ENCODE results near the gene DCHS1.

GRCh38 chr11:6642957-6643356 lies 12.7 kb downstream of the DCHS1 start:
- TF ChIP-seq BHLHE40 (IDR thresholded peaks at IDR 0.05; ENCODE audit: low read depth, low read length) (no peak), CTCF (IDR thresholded peaks at IDR 0.05) (no peak), TP53 (CRISPR knock-in tag; IDR thresholded peaks at IDR 0.05) (no peak), MAZ (IDR thresholded peaks at IDR 0.05; ENCODE audit: borderline replicate concordance, low read depth, low read length) (no peak), TFCP2L1 (CRISPR knock-in tag; IDR thresholded peaks at IDR 0.05) (no peak), POLR2AphosphoS2 (conservative IDR thresholded peaks at IDR 0.05; ENCODE audit: low read length) (no peak)
- TF ChIP-seq, protein P1, sequence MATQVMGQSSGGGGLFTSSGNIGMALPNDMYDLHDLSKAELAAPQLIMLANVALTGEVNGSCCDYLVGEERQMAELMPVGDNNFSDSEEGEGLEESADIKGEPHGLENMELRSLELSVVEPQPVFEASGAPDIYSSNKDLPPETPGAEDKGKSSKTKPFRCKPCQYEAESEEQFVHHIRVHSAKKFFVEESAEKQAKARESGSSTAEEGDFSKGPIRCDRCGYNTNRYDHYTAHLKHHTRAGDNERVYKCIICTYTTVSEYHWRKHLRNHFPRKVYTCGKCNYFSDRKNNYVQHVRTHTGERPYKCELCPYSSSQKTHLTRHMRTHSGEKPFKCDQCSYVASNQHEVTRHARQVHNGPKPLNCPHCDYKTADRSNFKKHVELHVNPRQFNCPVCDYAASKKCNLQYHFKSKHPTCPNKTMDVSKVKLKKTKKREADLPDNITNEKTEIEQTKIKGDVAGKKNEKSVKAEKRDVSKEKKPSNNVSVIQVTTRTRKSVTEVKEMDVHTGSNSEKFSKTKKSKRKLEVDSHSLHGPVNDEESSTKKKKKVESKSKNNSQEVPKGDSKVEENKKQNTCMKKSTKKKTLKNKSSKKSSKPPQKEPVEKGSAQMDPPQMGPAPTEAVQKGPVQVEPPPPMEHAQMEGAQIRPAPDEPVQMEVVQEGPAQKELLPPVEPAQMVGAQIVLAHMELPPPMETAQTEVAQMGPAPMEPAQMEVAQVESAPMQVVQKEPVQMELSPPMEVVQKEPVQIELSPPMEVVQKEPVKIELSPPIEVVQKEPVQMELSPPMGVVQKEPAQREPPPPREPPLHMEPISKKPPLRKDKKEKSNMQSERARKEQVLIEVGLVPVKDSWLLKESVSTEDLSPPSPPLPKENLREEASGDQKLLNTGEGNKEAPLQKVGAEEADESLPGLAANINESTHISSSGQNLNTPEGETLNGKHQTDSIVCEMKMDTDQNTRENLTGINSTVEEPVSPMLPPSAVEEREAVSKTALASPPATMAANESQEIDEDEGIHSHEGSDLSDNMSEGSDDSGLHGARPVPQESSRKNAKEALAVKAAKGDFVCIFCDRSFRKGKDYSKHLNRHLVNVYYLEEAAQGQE (IDR thresholded peaks at IDR 0.05) = no peak

Data from A549 (cell line).